ENCODE data around the gene CDKN2B-AS1. TPM values are rescaled to one million over a fixed set of nuclear protein-coding genes. Genes with fewer than 3 reads are reported as not detected.

Gene CDKN2B-AS1
- total and polyA plus RNA-seq, 2 donors (not counting 1 experiment from before 2014, with no cell fraction given) = 1.3 to 2.5 TPM

- Mint-ChIP-seq H3K27me3 (peaks cover 19% of the 10 kb centered on the region), H3K27ac (peak overlapping the region; percentile 67), H3K4me1 (peaks cover 24% of the 10 kb centered on the region), H3K9me3 (ENCODE audit: insufficient read depth) (no peaks in the 10 kb centered on the region), H3K4me3 (peak overlapping the region; percentile 97)
- Histone ChIP-seq H3K27me3 (replicated peaks in 1 of 4; ENCODE audit: control extremely low read depth in 1 of 4, control insufficient read depth in 3 of 4, insufficient read depth in 4 of 4, low read length in 3 of 4) (peaks cover 0 to 35% (median 20%) of the 10 kb centered on the region in 4 experiments), H3K36me3 (replicated peaks in 1 of 2; ENCODE audit: control extremely low read depth in 1 of 2, control insufficient read depth in 1 of 2, extremely low read depth in 1 of 2, insufficient read depth in 2 of 2, low read length in 1 of 2) (no peaks in the 10 kb centered on the region), H3K4me1 (ENCODE audit: control insufficient read depth in 2 of 2, insufficient read depth in 2 of 2, low read length in 2 of 2) (peaks cover 19 to 27% of the 10 kb centered on the region in 2 donors), H3K79me2 (ENCODE audit: control insufficient read depth, insufficient read depth, low read length) (peaks cover 9% of the 10 kb centered on the region), H4K20me1 (ENCODE audit: control insufficient read depth, insufficient read depth, low read length, poor library complexity, severe bottlenecking) (peaks cover 11% of the 10 kb centered on the region), H3K4me3 (ENCODE audit: control extremely low read depth in 1 of 5, extremely low read depth in 1 of 5, insufficient read depth in 1 of 5, low read depth in 2 of 5, low read length in 4 of 5) (peak overlapping the region in 1 of 5 experiments; percentile 3), H3K4me2 (replicated peaks; ENCODE audit: low read depth, low read length, poor library complexity, severe bottlenecking) (peak overlapping the region; percentile 97), H3K9me3 (ENCODE audit: control extremely low read depth in 1 of 3, control insufficient read depth in 2 of 3, insufficient read depth in 1 of 3, low read length in 2 of 3) (peaks cover 0 to 11% (median 5%) of the 10 kb centered on the region in 3 donors), H2AFZ (ENCODE audit: insufficient read depth, low read depth, low read length, poor library complexity, severe bottlenecking) (no peak overlapping the region), H3K9ac (ENCODE audit: low read length) (peak overlapping the region; percentile 83), H3K27ac (ENCODE audit: low read length in 2 of 2) (no peak overlapping the region)
- intact Hi-C loops (cut with micrococcal nuclease) = loop anchor here (10.0 kb wide), 3 partner anchors 548 to 1308 kb away; partner anchors contain the start of genes FOCAD, IFNA1 and KLHL9
- DNase-seq = no peak
- TF ChIP-seq CTCF (IDR thresholded peaks at IDR 0.05) = no peak
- no peak for TF ChIP-seq EZH2 (IDR thresholded peaks at IDR 0.05; ENCODE audit: borderline replicate concordance, insufficient read depth, low read depth, low read length, poor library complexity, severe bottlenecking)
- WGBS (ENCODE audit: insufficient coverage) = 50% methylated on average over 1 of the region's 4 CpGs
- POLR2A ChIA-PET = no interaction called here
- ATAC-seq (ENCODE audit: low read depth) = no peak
- CTCF ChIA-PET = interaction anchor here (0.8 to 2.2 kb wide), 3 partner anchors 16 to 251 kb away, joined by 3 to 12 read pairs (median 6); partner anchors contain the start of gene CDKN2B
These were observed 1.6 kb upstream of the CDKN2B-AS1 start for GRCh38 chr9:21993007-21993406.

GRCh38 chr9:21993893-21994555, 567 bp upstream of the CDKN2B-AS1 start, which contains the start of gene CDKN2A:
CDKN2A (minus strand) TSS chr9:21994392.
- peaks cover 24% of the 10 kb centered on the region for H3K4me1 Mint-ChIP-seq
- intact Hi-C loops (cut with micrococcal nuclease) = loop anchor here (1.0 to 10.0 kb wide), 5 partner anchors 29 to 1309 kb away; partner anchors contain the start of genes FOCAD, IFNA1 and KLHL9
- H3K4me3 ChIP-seq (ENCODE audit: control extremely low read depth in 1 of 5, extremely low read depth in 1 of 5, insufficient read depth in 1 of 5, low read depth in 2 of 5, low read length in 4 of 5) = peak within 1 kb of the TSS; percentile 76 to 97 (median 86)

More at GRCh38 chr9:21993893-21994555, 567 bp upstream of the CDKN2B-AS1 start, which contains the start of gene CDKN2A:
- 2% methylated on average over 41 of the region's 53 CpGs for WGBS (ENCODE audit: insufficient coverage)
- Histone ChIP-seq H2AFZ (ENCODE audit: insufficient read depth, low read depth, low read length, poor library complexity, severe bottlenecking) (peak within 1 kb of the TSS; percentile 88), H3K9ac (ENCODE audit: low read length) (peak within 1 kb of the TSS; percentile 96), H3K27ac (ENCODE audit: low read length in 2 of 2) (peak within 1 kb of the TSS; percentile 87 to 94), H3K4me2 (replicated peaks; ENCODE audit: low read depth, low read length, poor library complexity, severe bottlenecking) (peak within 1 kb of the TSS; percentile 97), H3K36me3 (replicated peaks in 1 of 2; ENCODE audit: control extremely low read depth in 1 of 2, control insufficient read depth in 1 of 2, extremely low read depth in 1 of 2, insufficient read depth in 2 of 2, low read length in 1 of 2) (no peaks in the 10 kb centered on the region), H3K27me3 (replicated peaks in 1 of 4; ENCODE audit: control extremely low read depth in 1 of 4, control insufficient read depth in 3 of 4, insufficient read depth in 4 of 4, low read length in 3 of 4) (peaks cover 0 to 24% (median 13%) of the 10 kb centered on the region in 4 experiments), H3K4me1 (ENCODE audit: control insufficient read depth in 2 of 2, insufficient read depth in 2 of 2, low read length in 2 of 2) (peaks cover 19 to 27% of the 10 kb centered on the region in 2 donors), H3K79me2 (ENCODE audit: control insufficient read depth, insufficient read depth, low read length) (peaks cover 9% of the 10 kb centered on the region), H4K20me1 (ENCODE audit: control insufficient read depth, insufficient read depth, low read length, poor library complexity, severe bottlenecking) (peaks cover 11% of the 10 kb centered on the region), H3K9me3 (ENCODE audit: control extremely low read depth in 1 of 3, control insufficient read depth in 2 of 3, insufficient read depth in 1 of 3, low read length in 2 of 3) (peaks cover 0 to 11% (median 5%) of the 10 kb centered on the region in 3 donors)
- ChIA-PET CTCF (interaction anchor here (0.6 to 6.8 kb wide), 10 partner anchors 8 to 459 kb away, joined by 3 to 60 read pairs (median 4); partner anchors contain the start of gene CDKN2B), POLR2A (interaction anchor here (0.6 to 1.7 kb wide), 2 partner anchors 15 to 1372 kb away, joined by 6 to 7 read pairs; partner anchors contain the start of gene CDKN2B)
- Mint-ChIP-seq H3K9me3 (ENCODE audit: insufficient read depth) (no peaks in the 10 kb centered on the region), H3K27ac (peak within 1 kb of the TSS; percentile 95), H3K4me3 (peak within 1 kb of the TSS; percentile 97), H3K27me3 (peaks cover 12% of the 10 kb centered on the region)
- TF ChIP-seq EZH2 (IDR thresholded peaks at IDR 0.05; ENCODE audit: borderline replicate concordance, insufficient read depth, low read depth, low read length, poor library complexity, severe bottlenecking) (no peak), CTCF (IDR thresholded peaks at IDR 0.05) (no peak)
- peak; percentile 80 for DNase-seq
- ATAC-seq (ENCODE audit: low read depth) = peak; percentile 40
